ENCODE data around the gene CPNE7.

Gene CPNE7

GRCh38 chr16:89605186-89605970 is 29.8 kb downstream of the CPNE7 start:
- DNase-seq (ENCODE audit: low read depth): no peak

GRCh38 chr16:89606006-89606405 is 30.4 kb downstream of the CPNE7 start:
- DNase-seq (ENCODE audit: low read depth): no peak

- DNase-seq (ENCODE audit: low read depth): no peak
These were observed 31.9 kb downstream of the CPNE7 start for GRCh38 chr16:89607453-89607852.

- DNase-seq (ENCODE audit: low read depth): no peak
These were observed 32.6 kb downstream of the CPNE7 start for GRCh38 chr16:89607937-89608740.

GRCh38 chr16:89610108-89610453 is 34.5 kb downstream of the CPNE7 start:
- no peak for DNase-seq (ENCODE audit: low read depth)

- no peak for DNase-seq (ENCODE audit: low read depth)
These were observed 37.0 kb downstream of the CPNE7 start for GRCh38 chr16:89612415-89613166.

- no peak for DNase-seq (ENCODE audit: low read depth)
These were observed 37.8 kb downstream of the CPNE7 start, which contains the start of gene DPEP1 for GRCh38 chr16:89613231-89613953. TSS of gene DPEP1 (plus strand) at chr16:89613642. CDS start at chr16:89630411, 16,769 bp downstream.

GRCh38 chr16:89613954-89614459 is 38.4 kb downstream of the CPNE7 start:
- no peak for DNase-seq (ENCODE audit: low read depth)

GRCh38 chr16:89615176-89615575 is 39.6 kb downstream of the CPNE7 start:
- no peak for DNase-seq (ENCODE audit: low read depth)

GRCh38 chr16:89615596-89616090 is 40.1 kb downstream of the CPNE7 start:
- DNase-seq (ENCODE audit: low read depth): no peak

- DNase-seq (ENCODE audit: low read depth): no peak
These were observed 41.1 kb downstream of the CPNE7 start for GRCh38 chr16:89616623-89617022.

GRCh38 chr16:89617036-89617435 is 41.5 kb downstream of the CPNE7 start:
- DNase-seq (ENCODE audit: low read depth): no peak

- no peak for DNase-seq (ENCODE audit: low read depth)
These were observed 42.8 kb downstream of the CPNE7 start for GRCh38 chr16:89618109-89618998.

GRCh38 chr16:89619840-89620239 is 44.3 kb downstream of the CPNE7 start:
- no peak for DNase-seq (ENCODE audit: low read depth)

GRCh38 chr16:89620406-89620841 is 44.9 kb downstream of the CPNE7 start:
- no peak for DNase-seq (ENCODE audit: low read depth)

GRCh38 chr16:89621136-89621697 is 45.7 kb downstream of the CPNE7 start:
- DNase-seq (ENCODE audit: low read depth): no peak

GRCh38 chr16:89621698-89622409 is 46.3 kb downstream of the CPNE7 start:
- DNase-seq (ENCODE audit: low read depth): no peak

GRCh38 chr16:89623511-89624261 is 48.1 kb downstream of the CPNE7 start:
- DNase-seq (ENCODE audit: low read depth): no peak
